Ishikawa (cell line): ENCODE data around the gene CCDC177.

ENCODE experiments used
- CEBPB ChIP-seq: IDR thresholded peaks from 2 replicates; pipeline ENCODE4 v1.6.1; 2012
- CREB1 ChIP-seq: IDR thresholded peaks from 2 replicates; pipeline ENCODE4 v1.6.1; 2012; ENCODE audit warnings: low read depth
- EGR1 ChIP-seq: IDR thresholded peaks from 2 replicates; pipeline ENCODE4 v1.6.1; 2012
- EP300 ChIP-seq: IDR thresholded peaks from 2 replicates; pipeline ENCODE4 v1.6.1; 2012; ENCODE audit warnings: borderline replicate concordance
- FOXM1 ChIP-seq: IDR thresholded peaks from 2 replicates; pipeline ENCODE4 v1.6.1; 2012; ENCODE audit warnings: low read depth, borderline replicate concordance
- NFIC ChIP-seq: IDR thresholded peaks from 2 replicates; pipeline ENCODE4 v1.6.1; 2012
- RAD21 ChIP-seq: IDR thresholded peaks from 2 replicates; pipeline ENCODE4 v1.6.1; 2012; ENCODE audit warnings: low read depth
- TAF1 ChIP-seq: IDR thresholded peaks from 2 replicates; pipeline ENCODE4 v1.6.1; 2012; ENCODE audit warnings: low read depth, mild to moderate bottlenecking
- TCF12 ChIP-seq: IDR thresholded peaks from 2 replicates; pipeline ENCODE4 v1.6.1; 2012; ENCODE audit warnings: low read depth
- TEAD4 ChIP-seq: IDR thresholded peaks from 2 replicates; pipeline ENCODE4 v1.6.1; 2012
- YY1 ChIP-seq: IDR thresholded peaks from 2 replicates; pipeline ENCODE4 v1.6.1; 2012; ENCODE audit warnings: low read depth
- ZBTB7A ChIP-seq: IDR thresholded peaks from 2 replicates; pipeline ENCODE4 v1.6.1; 2012; ENCODE audit warnings: low read depth
- TF ChIP-seq, protein P1 (sequence below): IDR thresholded peaks from 2 replicates; pipeline ENCODE4 v1.6.1; 2012
- TF ChIP-seq, protein P2 (sequence below): IDR thresholded peaks from 2 replicates; pipeline ENCODE4 v1.6.1; 2012
- TF ChIP-seq, protein P3 (sequence below): IDR thresholded peaks from 2 replicates; pipeline ENCODE4 v1.6.1; 2012; ENCODE audit warnings: low read depth, mild to moderate bottlenecking

Gene CCDC177

DNA sequence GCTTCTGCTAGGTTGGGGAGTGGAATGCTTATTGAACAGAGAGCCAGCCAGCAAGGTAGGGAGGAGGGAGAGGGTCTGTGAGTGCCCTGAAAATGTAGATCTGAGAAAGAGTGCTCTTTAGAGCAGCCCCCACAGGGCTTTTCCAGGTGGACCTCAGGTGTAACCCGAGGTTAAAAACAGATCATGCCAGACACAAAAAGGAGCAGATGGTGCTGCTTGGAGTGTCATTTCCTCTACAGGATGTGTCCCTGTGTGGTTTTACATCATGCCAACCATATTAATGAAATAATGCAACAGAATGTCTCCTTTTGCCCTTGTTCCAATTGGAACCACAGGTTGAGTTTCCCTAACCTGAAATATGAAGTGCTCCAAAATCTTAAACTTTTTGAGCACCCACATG, 43.1 kb upstream of the CCDC177 start:
- TF ChIP-seq RAD21 (no peak), CREB1 (no peak), ZBTB7A (no peak), CEBPB (no peak), TCF12 (no peak), TEAD4 (no peak), FOXM1 (no peak), EP300 (no peak), EGR1 (no peak), TAF1 (no peak), YY1 (no peak)
- TF ChIP-seq, protein P1, sequence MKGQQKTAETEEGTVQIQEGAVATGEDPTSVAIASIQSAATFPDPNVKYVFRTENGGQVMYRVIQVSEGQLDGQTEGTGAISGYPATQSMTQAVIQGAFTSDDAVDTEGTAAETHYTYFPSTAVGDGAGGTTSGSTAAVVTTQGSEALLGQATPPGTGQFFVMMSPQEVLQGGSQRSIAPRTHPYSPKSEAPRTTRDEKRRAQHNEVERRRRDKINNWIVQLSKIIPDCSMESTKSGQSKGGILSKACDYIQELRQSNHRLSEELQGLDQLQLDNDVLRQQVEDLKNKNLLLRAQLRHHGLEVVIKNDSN: no peak

DNA sequence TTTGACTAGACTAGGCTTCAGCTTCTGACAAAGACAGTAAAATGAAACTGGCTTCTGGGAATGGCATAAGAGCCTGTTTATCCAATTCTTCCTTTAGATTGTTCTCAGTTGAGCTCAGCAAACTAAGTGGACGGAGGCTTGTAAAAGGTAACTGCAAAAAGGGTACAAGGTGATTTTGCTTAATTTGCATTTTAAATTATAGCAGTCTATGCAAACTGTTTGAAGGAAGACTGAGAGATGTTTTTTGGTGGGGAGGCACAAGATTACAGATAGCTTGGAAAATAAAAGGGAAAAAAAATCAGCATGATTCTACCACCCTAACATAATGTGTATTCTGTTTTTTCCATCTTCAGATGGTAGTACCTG, 41.7 kb upstream of the CCDC177 start:
- no peak for TF ChIP-seq CEBPB
- TF ChIP-seq ZBTB7A: no peak
- TF ChIP-seq NFIC: no peak
- no peak for TF ChIP-seq EP300
- TF ChIP-seq EGR1: no peak
- no peak for TF ChIP-seq CREB1
- TF ChIP-seq, protein P2, sequence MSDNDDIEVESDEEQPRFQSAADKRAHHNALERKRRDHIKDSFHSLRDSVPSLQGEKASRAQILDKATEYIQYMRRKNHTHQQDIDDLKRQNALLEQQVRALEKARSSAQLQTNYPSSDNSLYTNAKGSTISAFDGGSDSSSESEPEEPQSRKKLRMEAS: no peak
- no peak for TF ChIP-seq YY1
- TF ChIP-seq TCF12: no peak
- TF ChIP-seq TAF1: no peak
- TF ChIP-seq TEAD4: no peak
- TF ChIP-seq, protein P1: no peak
- no peak for TF ChIP-seq FOXM1
- TF ChIP-seq RAD21: no peak
- TF ChIP-seq, protein P3, sequence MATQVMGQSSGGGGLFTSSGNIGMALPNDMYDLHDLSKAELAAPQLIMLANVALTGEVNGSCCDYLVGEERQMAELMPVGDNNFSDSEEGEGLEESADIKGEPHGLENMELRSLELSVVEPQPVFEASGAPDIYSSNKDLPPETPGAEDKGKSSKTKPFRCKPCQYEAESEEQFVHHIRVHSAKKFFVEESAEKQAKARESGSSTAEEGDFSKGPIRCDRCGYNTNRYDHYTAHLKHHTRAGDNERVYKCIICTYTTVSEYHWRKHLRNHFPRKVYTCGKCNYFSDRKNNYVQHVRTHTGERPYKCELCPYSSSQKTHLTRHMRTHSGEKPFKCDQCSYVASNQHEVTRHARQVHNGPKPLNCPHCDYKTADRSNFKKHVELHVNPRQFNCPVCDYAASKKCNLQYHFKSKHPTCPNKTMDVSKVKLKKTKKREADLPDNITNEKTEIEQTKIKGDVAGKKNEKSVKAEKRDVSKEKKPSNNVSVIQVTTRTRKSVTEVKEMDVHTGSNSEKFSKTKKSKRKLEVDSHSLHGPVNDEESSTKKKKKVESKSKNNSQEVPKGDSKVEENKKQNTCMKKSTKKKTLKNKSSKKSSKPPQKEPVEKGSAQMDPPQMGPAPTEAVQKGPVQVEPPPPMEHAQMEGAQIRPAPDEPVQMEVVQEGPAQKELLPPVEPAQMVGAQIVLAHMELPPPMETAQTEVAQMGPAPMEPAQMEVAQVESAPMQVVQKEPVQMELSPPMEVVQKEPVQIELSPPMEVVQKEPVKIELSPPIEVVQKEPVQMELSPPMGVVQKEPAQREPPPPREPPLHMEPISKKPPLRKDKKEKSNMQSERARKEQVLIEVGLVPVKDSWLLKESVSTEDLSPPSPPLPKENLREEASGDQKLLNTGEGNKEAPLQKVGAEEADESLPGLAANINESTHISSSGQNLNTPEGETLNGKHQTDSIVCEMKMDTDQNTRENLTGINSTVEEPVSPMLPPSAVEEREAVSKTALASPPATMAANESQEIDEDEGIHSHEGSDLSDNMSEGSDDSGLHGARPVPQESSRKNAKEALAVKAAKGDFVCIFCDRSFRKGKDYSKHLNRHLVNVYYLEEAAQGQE: no peak

DNA sequence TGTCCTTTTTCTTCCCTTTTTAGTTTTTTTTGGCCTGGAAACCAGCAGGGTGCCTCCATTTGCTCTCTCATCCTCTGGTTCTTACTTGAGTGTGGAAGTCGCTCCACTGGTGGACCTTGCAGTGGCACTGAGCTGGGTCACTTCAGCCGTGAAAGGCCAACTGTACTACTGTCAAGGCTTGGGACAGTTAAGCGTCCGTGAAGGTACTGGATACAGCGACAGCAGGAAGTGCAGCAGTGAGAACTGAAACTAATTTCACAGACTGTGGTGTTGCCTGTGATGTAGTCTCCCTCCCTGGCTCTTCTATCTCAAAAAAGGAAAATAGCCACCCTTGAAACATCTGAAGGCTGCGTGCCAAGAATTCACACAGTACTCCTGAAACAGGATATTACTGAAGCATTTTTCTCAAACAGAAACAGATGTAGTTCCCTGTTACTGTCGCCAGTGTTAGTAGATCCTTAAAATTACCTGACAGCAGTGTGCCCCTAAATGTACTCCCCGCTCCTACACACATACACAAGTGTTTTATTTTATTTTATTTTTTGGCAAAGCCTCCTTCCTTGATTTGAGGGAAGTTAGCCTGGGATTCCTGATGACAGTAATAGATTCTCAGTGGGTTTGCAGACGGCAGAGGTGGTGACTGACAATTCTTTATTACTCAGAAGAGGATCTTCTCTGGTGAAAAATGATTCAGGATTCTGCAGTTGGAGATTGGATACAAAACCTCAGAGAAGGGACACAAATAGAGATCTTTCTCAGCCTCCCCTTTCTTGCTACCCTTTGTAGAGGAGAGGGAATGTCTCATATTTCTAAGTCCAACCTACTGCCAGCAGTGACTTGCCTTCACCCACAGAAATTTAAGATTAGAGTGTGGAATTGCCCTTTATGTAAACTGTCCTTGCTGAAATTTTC, 41.1 kb upstream of the CCDC177 start:
- TF ChIP-seq, protein P1: no peak
- TF ChIP-seq, protein P2: no peak
- TF ChIP-seq TAF1 (no peak), CREB1 (no peak), ZBTB7A (no peak), EP300 (no peak), FOXM1 (no peak), EGR1 (no peak), NFIC (no peak), CEBPB (no peak), TCF12 (no peak)

DNA sequence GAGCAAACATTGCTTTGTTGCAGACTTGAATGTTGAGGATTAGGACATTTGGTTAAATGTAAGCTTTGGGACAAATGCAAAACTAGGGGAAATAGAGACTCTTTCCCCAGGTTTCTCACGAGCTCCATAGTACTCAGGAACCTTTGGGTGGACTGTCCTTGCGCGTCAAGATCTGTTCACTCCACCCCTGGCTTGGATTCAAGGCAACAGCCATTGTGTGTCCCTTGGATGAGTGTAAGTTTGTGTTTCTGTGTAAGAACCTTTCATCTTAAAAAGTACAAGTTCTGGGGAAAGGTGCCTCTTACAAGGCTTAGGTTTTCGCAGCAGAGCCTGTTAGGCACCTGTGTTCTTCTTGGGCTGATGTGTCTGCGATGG, 40.4 kb upstream of the CCDC177 start:
- TF ChIP-seq, protein P1: no peak
- TF ChIP-seq CREB1: no peak
- TF ChIP-seq EP300: no peak
- no peak for TF ChIP-seq TAF1
- TF ChIP-seq YY1: no peak
- TF ChIP-seq, protein P2: no peak
- no peak for TF ChIP-seq TCF12

DNA sequence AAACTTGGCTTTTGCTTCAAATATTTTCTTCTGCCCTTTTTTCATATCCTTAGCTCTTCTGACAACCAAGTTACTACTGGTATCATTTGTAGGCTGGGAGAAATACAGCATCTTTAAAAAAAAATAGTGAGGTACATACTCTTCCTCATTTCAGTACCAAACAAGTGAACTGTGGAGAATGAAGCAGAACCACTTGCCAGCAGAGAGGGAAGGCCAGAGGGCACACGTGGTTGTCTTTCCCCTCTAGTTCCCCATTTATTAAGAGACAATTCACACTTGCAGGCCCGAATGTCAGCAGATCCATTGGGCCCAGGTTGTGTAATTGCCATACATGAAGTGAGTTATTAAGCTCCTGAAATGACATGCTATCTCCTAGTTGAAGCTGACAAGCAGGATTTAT, 39.9 kb upstream of the CCDC177 start:
- TF ChIP-seq CREB1 (no peak), TCF12 (no peak), FOXM1 (no peak), TAF1 (no peak)

DNA sequence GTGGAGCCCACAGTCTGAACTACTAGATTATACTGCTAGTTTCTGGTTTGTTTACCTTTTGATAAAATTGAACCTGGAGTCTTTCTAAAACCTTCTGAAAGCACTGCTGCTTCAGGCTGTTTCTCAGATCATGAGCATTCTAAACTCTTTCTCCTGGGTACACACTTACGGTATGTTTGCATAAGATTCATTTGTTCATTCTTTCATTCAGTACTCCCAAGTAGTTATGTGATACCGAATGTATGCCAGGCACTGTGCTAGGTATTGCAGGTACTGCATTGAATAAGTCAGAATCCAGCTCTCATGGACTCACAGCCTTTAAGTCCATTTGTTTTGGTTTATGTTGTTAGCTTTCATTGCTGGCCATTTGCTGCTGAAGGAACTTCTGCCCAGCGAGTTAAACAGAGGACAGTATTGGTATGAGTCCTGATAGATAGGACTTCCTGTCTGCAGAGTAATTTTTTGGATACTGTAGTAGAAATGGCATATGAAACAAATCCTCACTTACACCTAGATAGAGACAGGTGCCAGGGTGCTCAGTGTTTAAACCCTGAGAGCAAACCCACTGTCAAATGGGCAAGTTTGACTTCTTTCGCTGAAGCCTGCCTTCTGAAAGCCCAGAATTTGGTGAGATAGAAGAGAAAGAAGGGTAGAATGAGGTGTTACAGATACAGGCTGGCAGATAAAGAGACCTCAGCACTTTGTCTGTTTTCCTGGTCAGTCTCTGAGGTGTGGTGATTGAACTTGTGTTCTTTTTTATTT, 38.8 kb upstream of the CCDC177 start:
- TF ChIP-seq NFIC (no peak), RAD21 (no peak), FOXM1 (no peak), CREB1 (no peak), EGR1 (no peak)
- TF ChIP-seq, protein P2: no peak
